Neural cell (in vitro differentiated cells): ENCODE measurements around the gene CSF2. TPM values are rescaled to one million over a fixed set of nuclear protein-coding genes. Genes with fewer than 3 reads are reported as not detected.

Experiments
- H2AFZ ChIP-seq: fragments of 200-600, 300-800 bp; sonication (generic), shearing (Covaris generic); 2 replicates; pipeline ENCODE4 v1.6.0; 2014; ENCODE audit warnings: low read depth, mild to moderate bottlenecking, antibody characterized with exemption, low read length, moderate library complexity
- H3F3A ChIP-seq: fragments of 200-600 bp; shearing (Covaris generic); 2 replicates; pipeline ENCODE4 v1.6.1; 2016; ENCODE audit warnings: mild to moderate bottlenecking, moderate library complexity, mixed read lengths, antibody characterized with exemption, low read length; ENCODE audit not compliant: insufficient read depth, poor library complexity, severe bottlenecking
- H3K27ac ChIP-seq: fragments of 200-600, 300-800 bp; sonication (generic), shearing (Covaris generic); 2 replicates; pipeline ENCODE4 v1.5.1; 2014; ENCODE audit warnings: mild to moderate bottlenecking, low read length, moderate library complexity
- H3K27me3 ChIP-seq: fragments of 300-800, 200-600 bp; sonication (generic), shearing (Covaris generic); 2 replicates; pipeline ENCODE4 v1.6.0; 2014; ENCODE audit warnings: mild to moderate bottlenecking, low read depth, low read length, moderate library complexity; ENCODE audit not compliant: insufficient read depth
- H3K36me3 ChIP-seq: fragments of 300-800, 200-600 bp; sonication (generic), shearing (Covaris generic); 2 replicates; pipeline ENCODE4 v1.5.1; 2014; ENCODE audit warnings: mild to moderate bottlenecking, antibody characterized with exemption, low read length, moderate library complexity; ENCODE audit not compliant: insufficient read depth
- H3K4me2 ChIP-seq: fragments of 300-800, 200-600 bp; sonication (generic), shearing (Covaris generic); 2 replicates; pipeline ENCODE4 v1.6.0; 2014; ENCODE audit warnings: mild to moderate bottlenecking, low read length
- H3K4me3 ChIP-seq: fragments of 300-800, 200-600 bp; sonication (generic), shearing (Covaris generic); 2 replicates; pipeline ENCODE4 v1.5.1; 2014; ENCODE audit warnings: mild to moderate bottlenecking, low read length, moderate library complexity
- H3K79me2 ChIP-seq: fragments of 200-600 bp; shearing (Covaris generic); replicated peaks from 2 replicates; pipeline ENCODE4 v1.6.0; 2014; ENCODE audit warnings: mild to moderate bottlenecking, low read length, moderate library complexity; ENCODE audit not compliant: insufficient read depth
- H3K9ac ChIP-seq: fragments of 300-800, 200-600 bp; sonication (generic), shearing (Covaris generic); 2 replicates; pipeline ENCODE4 v1.6.1; 2016; ENCODE audit warnings: mild to moderate bottlenecking, low read length, mixed read lengths
- H3K9me2 ChIP-seq: fragments of 200-600 bp; shearing (Covaris generic); 2 replicates; pipeline ENCODE4 v1.6.1; 2016; ENCODE audit warnings: mild to moderate bottlenecking, low read length, mixed read lengths; ENCODE audit not compliant: insufficient read depth
- H3K9me3 ChIP-seq: fragments of 200-600, 300-800 bp; sonication (generic), shearing (Covaris generic); 2 replicates; pipeline ENCODE4 v1.6.1; 2016; ENCODE audit warnings: mild to moderate bottlenecking, mixed run types, low read length, moderate library complexity, mixed read lengths
- H4K20me1 ChIP-seq: fragments of 200-600 bp; shearing (Covaris generic); 2 replicates; pipeline ENCODE4 v1.6.1; 2016; ENCODE audit warnings: mild to moderate bottlenecking, mixed run types; ENCODE audit not compliant: insufficient read depth
- CTCF ChIP-seq: fragments of 450-650 bp; IDR thresholded peaks from 2 replicates; pipeline ENCODE4 v1.5.1; 2014; ENCODE audit warnings: antibody characterized with exemption, mild to moderate bottlenecking, moderate library complexity; ENCODE audit not compliant: poor library complexity, severe bottlenecking
- EP300 ChIP-seq: fragments of 450-650 bp; conservative IDR thresholded peaks from 2 replicates; pipeline ENCODE4 v1.6.1; 2014; ENCODE audit warnings: antibody characterized with exemption, mild to moderate bottlenecking, moderate library complexity; ENCODE audit not compliant: poor library complexity, severe bottlenecking
- EZH2 ChIP-seq: fragments of 200-600, 300-800 bp; shearing (Covaris generic), sonication (generic); IDR thresholded peaks from 2 replicates; pipeline ENCODE4 v1.6.1; 2014; ENCODE audit warnings: antibody characterized with exemption, low read length, borderline replicate concordance, mild to moderate bottlenecking; ENCODE audit not compliant: insufficient read depth, poor library complexity, severe bottlenecking
- MXI1 ChIP-seq: fragments of 450-650 bp; conservative IDR thresholded peaks from 2 replicates; pipeline ENCODE4 v1.6.1; 2014; ENCODE audit warnings: antibody characterized with exemption, mild to moderate bottlenecking; ENCODE audit not compliant: poor library complexity, severe bottlenecking
- POLR2AphosphoS5 ChIP-seq: IDR thresholded peaks from 2 replicates; pipeline ENCODE4 v1.6.1; 2012
- RAD21 ChIP-seq: fragments of 450-650 bp; conservative IDR thresholded peaks from 2 replicates; pipeline ENCODE4 v1.6.1; 2014; ENCODE audit warnings: antibody characterized with exemption, mild to moderate bottlenecking, moderate library complexity
- REST ChIP-seq: IDR thresholded peaks from 2 replicates; pipeline ENCODE4 v1.6.1; 2012; ENCODE audit warnings: borderline replicate concordance
- SMC3 ChIP-seq: fragments of 450-650 bp; conservative IDR thresholded peaks from 2 replicates; pipeline ENCODE4 v1.6.1; 2014; ENCODE audit warnings: antibody characterized with exemption, mild to moderate bottlenecking, moderate library complexity; ENCODE audit not compliant: poor library complexity
- TAF1 ChIP-seq: IDR thresholded peaks from 2 replicates; pipeline ENCODE4 v1.6.1; 2012; ENCODE audit warnings: low read depth
- polyA plus RNA-seq: library from polyadenylated mRNA; depleted of rRNA; stranded (reverse); fragments of >200 nt; gene quantifications from 2 replicates; pipeline ENCODE4 v1.2.3, GENCODE V29; 2014

CSF2 gene
- polyA plus RNA-seq, 1 donor from 2014 or later = not detected

GRCh38 chr5:132086277-132086794 is 12.7 kb downstream of the CSF2 start:
- H3K9me3 ChIP-seq = no peaks in the 10 kb centered on the region
- TF ChIP-seq RAD21 = no peak
- no peak for TF ChIP-seq EZH2
- no peak for TF ChIP-seq EP300
- no peak for TF ChIP-seq REST
- TF ChIP-seq CTCF = no peak
- no peak for TF ChIP-seq SMC3
- TF ChIP-seq MXI1 = no peak
- TF ChIP-seq TAF1 = no peak
- no peak for TF ChIP-seq POLR2AphosphoS5
- no peak overlapping the region for H3K9ac ChIP-seq
- H2AFZ ChIP-seq = no peak overlapping the region
- H3K36me3 ChIP-seq = no peaks in the 10 kb centered on the region
- no peaks in the 10 kb centered on the region for H3K9me2 ChIP-seq
- H3K79me2 ChIP-seq = no peaks in the 10 kb centered on the region
- H3K4me2 ChIP-seq = no peak overlapping the region
- no peaks in the 10 kb centered on the region for H4K20me1 ChIP-seq
- no peaks in the 10 kb centered on the region for H3K27me3 ChIP-seq
- no peak overlapping the region for H3K4me3 ChIP-seq
- H3F3A ChIP-seq = no peaks in the 10 kb centered on the region
- H3K27ac ChIP-seq = no peak overlapping the region

DNA sequence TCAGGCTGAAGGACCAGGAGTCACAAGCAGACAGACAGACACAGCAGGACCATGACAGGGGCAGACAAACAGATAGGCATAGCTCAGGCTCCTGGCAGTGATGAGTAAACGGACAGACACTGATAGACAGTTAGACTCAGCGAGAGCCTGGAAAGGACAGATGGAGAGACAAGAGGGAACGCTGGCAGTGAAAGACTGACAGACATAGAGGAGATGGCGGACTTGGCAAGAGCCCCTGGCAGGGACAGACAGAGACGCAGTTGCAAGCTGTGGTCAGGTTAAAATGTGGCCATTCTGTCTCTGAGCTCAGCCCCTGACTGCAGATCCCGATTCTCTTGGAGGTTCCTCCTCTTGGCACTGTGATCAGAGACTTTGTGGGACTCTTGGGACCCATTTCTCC is 13.6 kb downstream of the CSF2 start:
- Histone ChIP-seq H3K4me3 (no peak overlapping the region), H3K4me2 (no peak overlapping the region), H3K9me2 (no peaks in the 10 kb centered on the region), H3K9ac (no peak overlapping the region), H3K9me3 (no peaks in the 10 kb centered on the region), H3K79me2 (no peaks in the 10 kb centered on the region), H3K27me3 (no peaks in the 10 kb centered on the region), H3F3A (no peaks in the 10 kb centered on the region), H3K36me3 (no peaks in the 10 kb centered on the region), H4K20me1 (no peaks in the 10 kb centered on the region), H2AFZ (no peak overlapping the region), H3K27ac (no peak overlapping the region)
- TF ChIP-seq CTCF (no peak), EZH2 (no peak), POLR2AphosphoS5 (no peak), REST (no peak), EP300 (no peak), MXI1 (no peak), SMC3 (no peak), TAF1 (no peak), RAD21 (no peak)
